ENCODE results near the gene STUB1. TPM values are rescaled to one million over a fixed set of nuclear protein-coding genes. Genes with fewer than 3 reads are reported as not detected.

Gene STUB1
- total RNA-seq, 1 experiment from 2014 or later, result 102 TPM

- Histone ChIP-seq H2BK12ac (ENCODE audit: insufficient read length, low read depth, low read length) (no peak overlapping the region), H3K27ac (ENCODE audit: insufficient read length, low read depth, low read length) (no peak overlapping the region)
- H3K4me1 Mint-ChIP-seq, result peaks cover 2% of the 10 kb centered on the region in 2 experiments; a peak in 3 of 4 replicates
Measured at GRCh38 chr16:667113-667779, 13.0 kb upstream of the STUB1 start.

More at GRCh38 chr16:667113-667779, 13.0 kb upstream of the STUB1 start:
- Histone ChIP-seq H2BK20ac (ENCODE audit: low read depth, low read length, poor library complexity, severe bottlenecking) (no peak overlapping the region), H3K4me2 (ENCODE audit: insufficient read depth, insufficient read length, low read length) (no peak overlapping the region), H3K4ac (ENCODE audit: low read depth, low read length) (no peak overlapping the region), H3K79me1 (ENCODE audit: insufficient read depth, low read depth, low read length, poor library complexity, severe bottlenecking) (no peaks in the 10 kb centered on the region), H3T11ph (ENCODE audit: low read length) (no peak overlapping the region), H3K23ac (ENCODE audit: insufficient read length, low read depth, low read length) (no peak overlapping the region), H3K4me1 (ENCODE audit: insufficient read depth, low read length) (no peaks in the 10 kb centered on the region), H3K9me3 (ENCODE audit: control insufficient read depth, low read depth, low read length) (no peaks in the 10 kb centered on the region), H3K14ac (ENCODE audit: insufficient read depth, low read length) (no peak overlapping the region), H3K79me2 (ENCODE audit: insufficient read depth, low read length) (no peaks in the 10 kb centered on the region; the same call in 1 of the 2 replicates), H4K91ac (ENCODE audit: insufficient read length, low read depth, low read length) (no peak overlapping the region), H3K9ac (ENCODE audit: extremely low read depth, insufficient read length, low read length) (no peak overlapping the region), H2BK5ac (ENCODE audit: insufficient read length, low read length) (no peak overlapping the region), H3K23me2 (ENCODE audit: insufficient read length, low read depth, low read length, poor library complexity, severe bottlenecking) (no peaks in the 10 kb centered on the region), H2BK120ac (ENCODE audit: low read depth, low read length, poor library complexity, severe bottlenecking) (no peak overlapping the region), H2BK15ac (ENCODE audit: low read depth, low read length) (no peak overlapping the region), H2AFZ (ENCODE audit: low read length) (no peak overlapping the region), H4K20me1 (ENCODE audit: control insufficient read depth, insufficient read depth, insufficient read length) (no peaks in the 10 kb centered on the region), H2AK5ac (ENCODE audit: insufficient read length, low read length) (no peak overlapping the region), H3K27me3 (ENCODE audit: insufficient read depth, low read length) (no peaks in the 10 kb centered on the region), H4K8ac (replicated peaks; ENCODE audit: insufficient read length, low read depth, low read length) (no peak overlapping the region), H3K18ac (ENCODE audit: insufficient read length, low read depth, low read length) (no peak overlapping the region), H4K5ac (ENCODE audit: insufficient read length, low read depth, low read length) (no peak overlapping the region), H3K56ac (ENCODE audit: insufficient read length, low read depth, low read length) (no peak overlapping the region)
- Mint-ChIP-seq H3K4me3 (peak overlapping the region; percentile 77 to 82), H3K36me3 (ENCODE audit: insufficient read depth in 1 of 3, low read depth in 3 of 3) (peaks cover 8 to 28% (median 27%) of the 10 kb centered on the region in 3 experiments; a peak in 6 of 7 replicates), H3K27ac (peak overlapping the region in 1 of 3 experiments; percentile 72; a peak in 3 of 7 replicates), H3K9me3 (no peaks in the 10 kb centered on the region), H3K27me3 (ENCODE audit: low read depth) (no peaks in the 10 kb centered on the region)
- no peak for DNase-seq
- WGBS (ENCODE audit: extremely low coverage, insufficient read length, low lambda C conversion rate), result no CpG with 5 or more reads among the region's 22 CpGs
- no peak for TF ChIP-seq CTCF (conservative IDR thresholded peaks at IDR 0.05)

All from H9 (cell line).